Fibroblast of skin of left biceps (primary cell): Measurements from ENCODE around the gene POLR2F.
"Not testable (repeated sequence)": the region's sequence is repeated elsewhere in the genome, so short reads cannot be mapped to it uniquely, and the experiment has no call there.

Experiments
- DNase-seq, 2 experiments: peaks; one replicate each; pipeline ENCODE4 v3.0.0-alpha.2; 2013; ENCODE audit warnings: low read depth in 2 of 2

Gene POLR2F

GRCh38 chr22:37953062-37953436 lies 450 bp upstream of the POLR2F start:
- DNase-seq, result no peak

- DNase-seq, result no peak
These were observed 1.2 kb downstream of the POLR2F start for GRCh38 chr22:37954686-37955085.

GRCh38 chr22:37955825-37956397 lies 2.4 kb downstream of the POLR2F start:
- DNase-seq, result not testable (repeated sequence)

DNA sequence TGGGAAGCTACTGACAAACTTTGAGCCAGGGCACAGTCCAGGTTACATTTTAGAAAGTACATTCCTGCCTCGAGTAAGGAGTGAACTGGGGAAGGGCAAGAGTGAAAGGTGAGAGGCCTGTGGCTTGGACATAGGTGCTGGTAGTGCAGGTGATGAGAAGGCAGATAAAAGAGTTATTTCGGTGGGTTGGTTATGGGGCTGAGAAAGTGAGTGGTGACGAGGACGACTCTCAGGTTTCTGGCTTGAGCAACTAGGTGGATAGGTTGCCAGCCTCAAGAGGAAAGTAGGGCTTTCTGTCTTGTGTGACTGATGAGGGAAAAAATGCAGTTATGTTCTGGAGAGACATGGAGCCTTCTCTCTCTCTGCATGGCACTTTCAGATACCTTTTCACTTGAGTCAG lies 3.7 kb downstream of the POLR2F start:
- no peak for DNase-seq

DNA sequence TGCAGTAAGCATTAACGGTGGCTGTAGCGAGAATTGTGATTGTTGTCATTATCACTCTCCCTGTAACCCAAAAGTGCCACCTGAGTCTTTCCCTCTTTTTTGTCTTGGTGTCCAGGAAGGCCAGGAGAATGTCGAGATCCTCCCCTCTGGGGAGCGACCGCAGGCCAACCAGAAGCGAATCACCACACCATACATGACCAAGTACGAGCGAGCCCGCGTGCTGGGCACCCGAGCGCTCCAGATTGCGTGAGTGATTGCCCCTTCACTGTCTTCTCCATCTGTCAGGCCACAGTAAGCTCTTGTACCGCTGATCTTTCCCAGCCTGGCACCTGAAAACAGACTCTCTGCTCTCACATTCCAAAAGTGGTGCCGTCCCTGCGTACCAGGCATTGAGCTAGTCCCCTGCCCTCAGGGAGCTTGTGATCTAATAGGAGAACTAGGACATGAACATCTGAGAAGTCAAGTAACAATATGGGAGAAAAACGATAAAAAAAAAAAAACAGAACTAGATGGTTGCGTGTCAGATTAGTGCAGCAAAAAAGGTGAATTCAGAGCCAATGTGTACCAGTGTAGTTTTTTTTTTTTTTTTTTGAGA lies 5.8 kb downstream of the POLR2F start:
- no peak for DNase-seq

DNA sequence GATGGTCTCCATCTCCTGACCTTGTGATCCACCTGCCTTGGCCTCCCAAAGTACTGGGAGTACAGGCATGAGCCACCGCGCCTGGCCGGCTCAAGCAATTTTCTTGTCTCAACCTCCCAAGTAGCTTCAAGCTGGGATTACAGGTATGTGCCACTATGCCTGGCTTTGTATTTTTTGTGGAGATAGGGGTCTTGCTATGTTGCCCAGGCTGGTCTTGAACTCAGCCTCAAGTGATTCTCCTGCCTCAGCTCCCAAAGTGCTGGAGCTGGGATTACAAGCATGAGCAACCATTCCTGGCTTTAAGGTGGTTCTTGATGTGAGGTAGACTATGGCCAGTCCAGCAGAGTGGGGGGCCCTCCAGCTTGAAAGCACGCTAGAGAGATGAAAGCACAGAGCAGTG lies 7.6 kb downstream of the POLR2F start:
- no peak for DNase-seq

- no peak for DNase-seq
These were observed 12.6 kb downstream of the POLR2F start for GRCh38 chr22:37965940-37966664.

- no peak for DNase-seq
These were observed 13.6 kb downstream of the POLR2F start for GRCh38 chr22:37967147-37967546.

DNA sequence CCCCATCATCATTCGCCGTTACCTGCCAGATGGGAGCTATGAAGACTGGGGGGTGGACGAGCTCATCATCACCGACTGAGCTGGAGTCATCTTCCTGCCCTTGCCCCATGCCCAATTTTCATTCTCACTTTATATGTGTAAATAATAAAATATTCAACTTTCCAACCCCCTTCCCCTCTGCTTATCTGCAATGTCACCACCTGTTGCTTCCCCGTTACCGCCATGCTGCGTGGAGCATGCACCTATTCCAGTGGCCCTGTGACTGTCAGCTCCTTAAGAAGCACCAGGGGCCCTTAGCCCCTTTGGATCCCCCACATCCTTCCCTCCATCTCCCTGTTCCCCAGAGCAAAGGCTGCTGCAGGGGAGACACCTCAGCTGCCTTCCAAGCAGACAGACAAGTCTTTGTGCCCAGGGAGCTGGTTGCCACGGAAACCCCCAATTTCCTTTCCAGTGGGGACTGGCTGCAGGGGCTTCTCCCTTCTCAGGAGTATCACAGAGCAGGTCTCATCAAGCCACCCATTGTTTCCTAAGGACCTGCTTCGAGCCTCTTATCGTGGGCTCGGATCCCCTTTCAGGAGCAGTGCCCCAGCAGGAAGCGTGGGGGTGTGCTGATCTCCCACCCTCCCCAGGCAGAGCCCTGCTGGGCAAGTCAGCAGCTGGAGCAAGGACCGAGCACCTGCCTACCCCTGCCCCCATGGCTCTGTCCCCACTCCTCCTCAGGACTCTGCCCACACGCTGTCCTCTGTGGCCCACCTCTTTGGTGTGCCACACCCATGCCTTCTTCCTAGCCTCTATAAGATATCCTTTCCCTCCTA lies 14.3 kb downstream of the POLR2F start:
- no peak for DNase-seq

DNA sequence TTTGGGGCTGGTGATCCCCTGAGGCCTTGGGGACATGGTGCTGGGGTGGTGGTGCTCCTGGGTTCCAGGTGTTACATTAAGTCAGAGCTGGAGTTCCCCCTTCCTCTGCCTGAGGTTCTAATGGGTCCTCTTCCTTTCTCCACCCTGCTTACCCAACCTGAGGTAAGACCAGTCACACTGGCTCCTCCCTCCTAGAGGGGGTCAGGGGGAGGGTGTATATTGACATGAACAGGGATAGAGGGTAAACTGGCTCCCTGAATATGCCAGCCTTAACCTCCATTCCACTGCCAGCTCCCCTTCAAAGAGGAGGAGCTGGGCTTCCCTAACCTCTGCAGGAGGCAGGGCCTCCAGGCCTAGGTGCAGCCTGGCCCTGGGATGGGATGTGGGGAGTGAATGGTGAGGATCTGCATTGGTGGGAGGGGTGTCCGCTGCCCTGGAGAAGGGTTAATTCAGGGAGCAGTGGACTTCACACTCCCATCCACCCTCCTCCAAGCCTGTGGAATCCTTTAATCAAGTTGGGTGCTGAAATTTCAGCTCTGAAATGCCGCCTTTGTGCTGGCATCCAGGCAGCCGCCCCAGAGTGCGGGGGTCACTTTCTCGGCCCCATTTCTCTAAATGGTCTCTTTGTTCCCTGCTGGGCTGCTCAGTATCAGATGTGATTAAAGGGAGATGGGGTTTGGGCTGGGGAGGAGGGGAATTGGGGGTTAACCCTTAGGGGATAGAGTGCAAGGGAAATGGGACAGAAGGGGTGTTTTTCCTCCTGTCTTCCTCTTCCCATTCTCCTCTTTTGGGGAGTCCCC lies 15.2 kb downstream of the POLR2F start:
- no peak for DNase-seq

DNA sequence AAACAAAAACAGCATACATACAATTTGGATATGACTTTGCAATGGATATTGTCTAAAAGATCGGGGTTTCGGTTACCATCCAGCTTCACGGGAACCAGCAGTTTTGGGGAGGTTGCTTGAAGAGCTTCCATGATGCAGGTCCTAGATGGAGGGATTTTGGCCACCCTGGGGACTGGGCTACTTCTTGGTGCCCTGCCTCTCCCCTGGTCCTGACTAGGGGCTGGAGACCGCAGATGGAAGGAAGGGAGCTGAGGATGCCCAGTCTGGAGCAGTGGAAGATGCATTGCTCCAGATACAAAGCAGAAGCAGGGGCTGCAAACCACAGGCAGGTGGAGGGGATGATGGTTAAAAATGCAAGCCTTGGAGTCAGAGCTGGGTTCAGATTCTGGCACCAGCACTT lies 17.4 kb downstream of the POLR2F start:
- no peak for DNase-seq

DNA sequence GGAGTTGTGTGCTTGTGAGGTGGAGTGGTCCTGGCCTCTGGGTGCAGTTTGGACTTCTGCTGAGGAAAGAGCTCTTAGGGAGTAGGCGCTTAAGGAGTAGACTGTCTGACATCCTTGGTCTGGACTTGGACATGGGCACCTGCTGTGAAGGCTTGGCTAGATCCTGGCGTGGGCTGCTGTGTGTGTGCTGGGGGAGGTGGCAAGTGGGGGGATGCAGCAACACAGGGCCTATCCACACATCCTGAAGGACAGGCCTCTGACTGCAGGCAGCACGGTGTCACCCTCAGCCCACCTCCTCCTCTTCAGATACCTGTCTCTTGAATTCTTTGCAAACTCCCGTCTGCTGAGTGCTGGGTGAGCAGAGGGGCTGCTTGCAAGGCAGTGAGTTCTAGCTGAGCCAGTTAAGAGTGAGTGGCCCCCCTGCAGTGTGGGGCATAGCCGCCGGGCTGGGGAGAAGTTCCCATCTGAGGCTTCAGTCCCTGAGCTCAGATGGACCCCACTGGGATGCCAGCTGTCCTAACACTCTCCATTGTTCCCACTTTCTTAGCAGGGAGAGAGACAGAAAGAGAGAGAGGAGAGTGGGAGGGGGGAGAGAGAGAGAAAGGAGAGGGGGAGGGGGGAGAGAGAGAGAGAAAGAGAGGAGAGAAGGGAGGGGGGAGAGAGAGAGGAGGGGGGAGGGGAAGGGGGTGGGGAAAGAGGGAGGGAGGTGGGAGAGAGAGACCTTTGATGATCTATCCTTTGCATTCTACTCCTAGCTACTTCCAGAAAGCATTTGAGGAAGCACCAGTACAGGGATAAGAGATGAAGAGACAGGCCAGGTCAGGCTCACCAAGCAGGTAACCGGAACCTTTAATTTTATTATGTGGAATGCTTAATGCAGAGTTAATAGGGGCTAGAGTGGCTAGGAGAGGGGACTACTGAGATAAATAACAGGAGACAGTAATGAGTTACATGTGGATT lies 18.3 kb downstream of the POLR2F start:
- no peak for DNase-seq

GRCh38 chr22:37972527-37972926 lies 19.0 kb downstream of the POLR2F start:
- DNase-seq, result no peak

DNA sequence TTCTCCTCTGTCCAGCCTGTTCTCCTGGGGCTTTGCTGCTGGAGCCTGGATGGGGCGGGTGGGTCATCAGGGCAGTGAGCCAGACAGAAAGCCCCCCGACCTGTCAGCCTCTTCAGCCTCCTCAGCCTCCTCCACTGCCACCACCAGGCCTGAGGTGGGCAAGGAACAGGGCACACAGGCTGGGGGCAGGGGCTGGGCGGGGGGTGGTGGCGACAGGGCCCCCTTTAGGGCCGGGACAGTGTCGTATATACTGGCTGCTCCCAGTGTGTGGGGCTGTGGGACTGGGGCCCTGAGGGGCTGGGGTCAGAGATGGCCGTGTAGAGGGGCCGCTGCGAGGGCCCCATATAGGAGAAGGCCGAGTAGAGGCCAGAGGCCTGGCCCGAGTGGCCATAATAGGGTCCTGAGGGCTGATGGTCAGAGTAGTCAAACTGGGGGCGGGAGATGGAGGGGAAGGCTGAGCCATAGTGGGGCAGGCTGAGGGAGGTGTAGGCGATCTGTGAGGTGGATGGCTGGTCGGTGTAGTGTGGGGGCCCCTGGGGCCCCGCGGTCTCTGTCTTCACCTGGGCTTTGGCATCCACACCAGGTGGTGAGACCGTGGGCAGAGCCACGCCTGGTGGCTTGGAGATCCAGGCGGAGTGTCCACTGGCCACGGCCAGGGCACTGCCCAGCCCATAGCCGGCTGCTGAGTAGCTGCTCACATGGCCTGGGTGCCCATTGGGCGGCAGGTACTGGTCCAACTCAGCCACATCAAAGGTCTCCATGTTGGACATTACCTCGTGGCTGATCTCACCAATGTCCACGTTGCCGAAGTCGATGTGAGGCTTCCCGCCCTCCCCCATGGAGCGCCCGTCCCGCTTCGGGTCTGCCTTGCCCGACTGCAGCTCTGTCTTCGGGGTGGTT lies 20.0 kb downstream of the POLR2F start:
- no peak for DNase-seq

DNA sequence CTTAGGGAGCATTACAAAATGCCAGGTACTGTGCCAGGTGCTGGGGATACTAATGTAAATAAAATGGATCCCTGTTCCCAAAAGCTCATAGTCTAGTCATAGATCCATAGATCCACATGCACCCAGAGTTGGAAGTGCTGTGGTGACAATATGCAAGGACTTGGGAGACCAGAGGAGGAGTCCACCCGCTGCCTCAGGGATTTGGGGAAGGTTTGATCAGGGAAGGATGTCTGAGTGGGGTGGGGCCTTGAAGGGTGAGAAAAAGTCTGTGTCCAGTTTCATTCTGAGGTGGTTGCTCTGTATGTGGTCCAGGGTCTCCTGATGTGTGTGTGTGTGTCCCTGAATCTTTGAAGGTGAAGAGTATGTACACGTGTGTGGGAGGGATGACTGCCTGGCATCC lies 21.7 kb downstream of the POLR2F start:
- DNase-seq, result no peak

DNA sequence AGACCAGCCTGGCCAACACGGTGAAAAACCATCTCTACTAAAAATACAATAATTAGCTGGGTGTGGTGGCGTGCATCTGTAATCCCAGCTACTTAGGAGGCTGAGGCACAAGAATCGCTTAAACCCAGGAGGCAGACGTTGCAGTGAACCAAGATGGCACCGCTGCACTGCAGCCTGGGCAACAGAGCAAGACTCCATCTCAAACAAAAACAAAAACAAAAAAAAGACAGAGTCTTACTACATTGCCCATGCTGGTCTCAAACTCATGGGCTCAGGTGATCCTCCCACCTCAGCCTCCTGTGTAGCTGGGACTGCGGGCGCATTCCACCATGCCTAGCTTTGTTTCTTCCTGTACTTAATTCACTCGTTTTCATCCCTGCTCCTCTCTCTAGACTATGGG lies 22.5 kb downstream of the POLR2F start:
- DNase-seq, result not testable (repeated sequence)

GRCh38 chr22:37976547-37976946 lies 23.0 kb downstream of the POLR2F start:
- no peak for DNase-seq

GRCh38 chr22:37979782-37980181 lies 26.3 kb downstream of the POLR2F start:
- DNase-seq, result no peak

- no peak for DNase-seq
These were observed 27.9 kb downstream of the POLR2F start for GRCh38 chr22:37981282-37982011.
